ENCODE data around the gene POLR1H. TPM values are rescaled to one million over a fixed set of nuclear protein-coding genes. Genes with fewer than 3 reads are reported as not detected.

Gene POLR1H
- total RNA-seq, 1 donor from 2014 or later, result 36.9 TPM

DNA sequence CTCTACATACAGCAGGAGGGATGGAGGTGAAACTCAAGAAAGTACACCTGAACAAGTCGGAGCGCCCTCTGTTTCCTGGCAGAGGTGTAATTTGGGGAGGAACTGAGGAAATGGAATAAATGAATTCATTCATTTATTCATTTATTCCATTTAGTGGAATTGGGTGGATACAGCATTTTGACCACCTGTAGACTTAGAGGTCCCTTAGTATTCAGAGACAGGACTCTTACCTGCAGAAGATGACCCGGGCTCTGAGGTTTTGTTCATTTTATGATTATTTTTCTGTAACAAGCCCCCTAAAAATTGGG is 42.8 kb downstream of the POLR1H start:
- DNase-seq (ENCODE audit: low spot score in 2 of 2), result no peak
- peaks cover 7% of the 10 kb centered on the region for H3K27me3 ChIP-seq
- H3K4me1 ChIP-seq, result peaks cover 7 to 18% of the 10 kb centered on the region in 2 donors
- H3K9me3 ChIP-seq, result no peaks in the 10 kb centered on the region
- intact Hi-C loops (cut with DNase I), result loop anchor here (1.0 to 2.0 kb wide), 5 partner anchors 27 to 293 kb away; partner anchors contain the start of genes POLR1H and TRIM26
- no peaks in the 10 kb centered on the region for H3K36me3 ChIP-seq
- H3K27ac ChIP-seq, result no peak overlapping the region
- TF ChIP-seq, protein P1, sequence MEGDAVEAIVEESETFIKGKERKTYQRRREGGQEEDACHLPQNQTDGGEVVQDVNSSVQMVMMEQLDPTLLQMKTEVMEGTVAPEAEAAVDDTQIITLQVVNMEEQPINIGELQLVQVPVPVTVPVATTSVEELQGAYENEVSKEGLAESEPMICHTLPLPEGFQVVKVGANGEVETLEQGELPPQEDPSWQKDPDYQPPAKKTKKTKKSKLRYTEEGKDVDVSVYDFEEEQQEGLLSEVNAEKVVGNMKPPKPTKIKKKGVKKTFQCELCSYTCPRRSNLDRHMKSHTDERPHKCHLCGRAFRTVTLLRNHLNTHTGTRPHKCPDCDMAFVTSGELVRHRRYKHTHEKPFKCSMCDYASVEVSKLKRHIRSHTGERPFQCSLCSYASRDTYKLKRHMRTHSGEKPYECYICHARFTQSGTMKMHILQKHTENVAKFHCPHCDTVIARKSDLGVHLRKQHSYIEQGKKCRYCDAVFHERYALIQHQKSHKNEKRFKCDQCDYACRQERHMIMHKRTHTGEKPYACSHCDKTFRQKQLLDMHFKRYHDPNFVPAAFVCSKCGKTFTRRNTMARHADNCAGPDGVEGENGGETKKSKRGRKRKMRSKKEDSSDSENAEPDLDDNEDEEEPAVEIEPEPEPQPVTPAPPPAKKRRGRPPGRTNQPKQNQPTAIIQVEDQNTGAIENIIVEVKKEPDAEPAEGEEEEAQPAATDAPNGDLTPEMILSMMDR (IDR thresholded peaks at IDR 0.05), result no peak
- H3K4me3 ChIP-seq, result peak overlapping the region in 1 of 2 donors; percentile 58

DNA sequence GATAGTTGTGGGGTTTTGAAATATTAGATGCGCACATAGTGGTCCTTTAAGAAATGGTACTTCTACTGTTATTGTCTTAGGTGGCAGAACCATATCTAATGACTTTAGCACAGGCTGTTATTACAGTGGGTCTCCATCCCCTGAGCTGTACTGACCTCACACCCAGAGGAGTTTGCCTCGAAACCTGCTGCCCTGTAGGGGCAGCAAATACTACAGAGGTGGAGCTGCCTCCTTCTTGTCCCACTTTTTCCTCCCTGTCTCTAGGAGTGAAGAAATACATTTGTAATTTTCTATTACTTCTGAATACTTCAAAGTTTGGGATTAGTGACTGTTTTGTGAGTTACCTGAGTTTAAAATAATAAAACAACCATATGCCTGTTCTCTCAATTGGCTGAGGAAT is 43.6 kb downstream of the POLR1H start:
- TF ChIP-seq, protein P1 (IDR thresholded peaks at IDR 0.05), result no peak
- Histone ChIP-seq H3K27ac (no peak overlapping the region), H3K4me1 (peaks cover 7 to 18% of the 10 kb centered on the region in 2 donors), H3K9me3 (no peaks in the 10 kb centered on the region), H3K27me3 (peaks cover 1% of the 10 kb centered on the region), H3K4me3 (no peak overlapping the region), H3K36me3 (no peaks in the 10 kb centered on the region)
- no peak for DNase-seq (ENCODE audit: low spot score in 2 of 2)
- intact Hi-C loops (cut with DNase I), result no loop called here

DNA sequence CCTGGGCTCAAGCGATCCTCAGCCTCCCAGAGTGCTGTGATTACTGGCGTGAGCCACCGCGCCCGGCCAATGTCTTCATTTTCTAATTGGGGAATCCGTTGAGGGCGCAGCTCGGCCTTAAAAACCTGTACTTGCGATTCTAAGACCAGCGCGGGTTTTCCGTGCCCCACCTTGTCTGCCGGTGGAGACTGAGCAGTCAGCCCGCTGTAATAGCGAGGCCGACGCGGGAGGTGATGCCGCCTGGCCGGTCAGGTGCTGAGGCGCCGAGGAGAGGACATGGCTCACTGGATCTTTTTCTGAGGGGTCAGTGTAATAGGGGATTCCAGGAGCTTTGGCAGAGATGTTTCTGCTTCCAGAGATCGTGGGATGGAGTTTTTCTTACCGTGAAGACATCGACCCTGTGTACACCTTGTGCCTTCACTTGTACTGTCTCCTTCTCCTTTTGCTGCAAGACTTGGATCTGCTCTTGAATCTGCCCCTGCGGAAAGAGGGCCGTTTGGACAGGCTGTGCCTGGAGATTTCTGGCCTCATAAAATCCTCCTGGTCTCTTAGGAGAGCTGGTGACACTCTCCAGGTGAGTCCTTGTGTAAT is 50.3 kb downstream of the POLR1H start:
- no peak for DNase-seq (ENCODE audit: low spot score in 2 of 2)
- H3K36me3 ChIP-seq, result no peaks in the 10 kb centered on the region
- no peaks in the 10 kb centered on the region for H3K27me3 ChIP-seq
- intact Hi-C loops (cut with DNase I), result no loop called here
- TF ChIP-seq, protein P1 (IDR thresholded peaks at IDR 0.05), result no peak
- no peaks in the 10 kb centered on the region for H3K9me3 ChIP-seq
- no peak overlapping the region for H3K27ac ChIP-seq
- H3K4me1 ChIP-seq, result no peaks in the 10 kb centered on the region
- H3K4me3 ChIP-seq, result no peak overlapping the region

GRCh38 chr6:30112402-30112994 is 51.4 kb downstream of the POLR1H start:
- Histone ChIP-seq H3K27me3 (no peaks in the 10 kb centered on the region), H3K9me3 (no peaks in the 10 kb centered on the region), H3K36me3 (no peaks in the 10 kb centered on the region), H3K4me3 (no peak overlapping the region), H3K27ac (no peak overlapping the region), H3K4me1 (no peaks in the 10 kb centered on the region)
- intact Hi-C loops (cut with DNase I), result no loop called here
- TF ChIP-seq, protein P1 (IDR thresholded peaks at IDR 0.05), result no peak
- DNase-seq (ENCODE audit: low spot score in 2 of 2), result no peak

DNA sequence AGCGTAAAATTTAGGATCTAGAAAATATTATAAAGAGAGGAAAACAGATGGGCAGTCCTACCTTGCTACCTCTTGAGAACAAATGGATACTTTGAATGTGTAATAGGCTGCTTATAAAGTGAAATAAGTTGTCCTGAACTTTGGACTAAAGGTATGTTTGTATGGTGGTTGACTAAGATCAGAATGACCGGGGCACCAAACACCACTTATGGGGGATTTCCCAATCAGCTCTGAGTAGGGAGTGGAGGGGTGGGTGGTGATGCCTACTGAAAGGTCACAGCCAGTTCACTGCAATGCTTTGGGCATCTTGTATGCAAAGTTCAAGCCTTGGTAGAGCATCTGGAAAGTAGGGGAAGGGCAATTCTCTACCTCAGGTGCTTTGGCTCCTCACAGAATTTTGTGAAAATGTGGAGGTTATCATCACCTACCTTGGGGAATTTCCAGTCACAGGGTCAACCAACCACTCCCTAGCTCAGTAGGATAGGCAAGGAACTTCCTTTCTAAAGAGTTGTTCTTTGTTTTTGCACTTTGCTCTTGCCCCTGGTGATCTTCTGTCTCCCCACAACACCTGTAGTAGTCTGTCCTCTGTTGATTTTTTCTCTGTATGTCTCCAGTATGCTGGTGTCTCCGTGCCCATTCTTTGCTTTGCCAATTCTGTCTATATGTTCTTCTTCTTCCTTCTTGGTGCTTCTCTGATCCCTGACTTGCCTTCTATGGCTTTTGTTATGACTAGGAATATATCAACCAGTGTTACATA is 52.1 kb downstream of the POLR1H start, which contains the start of gene TRIM31:
TSS of gene TRIM31 (minus strand) at position 88 of the 757 bp plus-strand sequence. CDS start 285 bp downstream, outside the sequence.
- Histone ChIP-seq H3K9me3 (no peaks in the 10 kb centered on the region), H3K4me3 (no peak within 1 kb of the TSS), H3K27ac (no peak within 1 kb of the TSS), H3K4me1 (no peaks in the 10 kb centered on the region), H3K27me3 (no peaks in the 10 kb centered on the region), H3K36me3 (no peaks in the 10 kb centered on the region)
- no peak for DNase-seq (ENCODE audit: low spot score in 2 of 2)
- intact Hi-C loops (cut with DNase I), result no loop called here
- TF ChIP-seq, protein P1 (IDR thresholded peaks at IDR 0.05), result no peak
